NCI-H345 treated with DMSO at 0.1 percent for 48 hours (cell line): Measurements from ENCODE around the gene PLXNA4.

Source experiments
- DNase-seq: peaks from one replicate; lab custom pipeline; 2025; ENCODE audit not compliant: unreplicated experiment; lab: John Stamatoyannopoulos, UW

The PLXNA4 gene

GRCh38 chr7:132080967-132081668, 495.2 kb downstream of the PLXNA4 start:
- DNase-seq = no peak

DNA sequence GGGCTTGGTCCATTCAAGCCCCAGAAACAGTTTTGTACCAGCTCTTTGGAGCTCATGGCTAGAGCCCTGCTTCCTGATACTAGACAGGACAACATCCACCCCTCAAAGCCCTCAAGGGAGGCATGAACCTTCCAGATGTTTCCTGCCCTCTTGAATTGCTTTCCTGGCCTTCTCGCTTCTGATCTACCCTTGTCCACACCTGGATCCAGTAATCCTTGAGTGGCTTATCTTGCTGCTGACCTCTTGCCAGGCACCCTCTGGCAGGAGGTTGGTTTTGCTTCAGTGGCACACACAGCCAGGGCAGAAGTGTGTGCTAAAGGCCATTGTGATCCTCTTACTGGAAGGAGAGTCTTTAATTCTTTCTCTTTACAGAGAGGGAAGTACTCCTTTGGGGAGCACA, 495.8 kb downstream of the PLXNA4 start:
- DNase-seq = no peak

DNA sequence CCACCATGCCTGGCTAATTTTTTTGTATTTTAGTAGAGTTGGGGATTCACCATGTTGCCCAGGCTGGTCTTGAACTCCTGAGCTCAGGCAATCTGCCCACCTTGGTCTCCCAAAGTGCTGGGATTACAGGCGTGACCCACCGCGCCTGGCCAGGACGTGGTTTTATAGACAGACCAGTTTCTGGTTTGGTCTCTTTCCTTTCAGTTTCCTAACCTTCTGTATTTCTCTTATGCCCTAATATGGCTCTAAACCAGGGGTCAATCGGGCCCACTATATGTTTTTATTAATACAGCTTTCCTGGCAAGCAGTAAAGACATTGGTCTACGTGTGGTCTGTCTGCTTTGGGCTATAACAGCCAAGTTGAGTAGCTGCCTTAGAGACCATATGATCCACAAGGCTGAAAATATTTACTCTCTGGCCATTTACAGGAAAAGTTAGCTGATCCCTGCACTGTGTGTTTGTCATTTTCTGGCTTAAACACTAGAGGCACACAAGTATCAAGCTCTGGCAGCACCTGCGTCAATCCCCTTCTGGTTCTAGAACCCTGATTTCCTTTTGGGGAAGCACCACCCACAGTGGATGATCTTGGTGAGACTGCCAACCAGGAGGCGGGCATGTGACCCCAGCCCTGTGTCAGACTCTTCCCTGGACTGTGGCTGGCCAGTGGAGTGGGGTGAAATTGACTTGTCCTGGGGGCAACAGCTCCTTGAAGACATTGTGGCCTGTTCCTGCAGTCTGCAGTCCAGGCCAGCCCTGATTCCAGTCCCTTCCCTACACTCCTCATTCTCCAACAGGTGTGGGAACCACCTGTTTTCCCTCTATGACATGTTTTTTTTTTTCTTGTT, 497.2 kb downstream of the PLXNA4 start:
- no peak for DNase-seq

DNA sequence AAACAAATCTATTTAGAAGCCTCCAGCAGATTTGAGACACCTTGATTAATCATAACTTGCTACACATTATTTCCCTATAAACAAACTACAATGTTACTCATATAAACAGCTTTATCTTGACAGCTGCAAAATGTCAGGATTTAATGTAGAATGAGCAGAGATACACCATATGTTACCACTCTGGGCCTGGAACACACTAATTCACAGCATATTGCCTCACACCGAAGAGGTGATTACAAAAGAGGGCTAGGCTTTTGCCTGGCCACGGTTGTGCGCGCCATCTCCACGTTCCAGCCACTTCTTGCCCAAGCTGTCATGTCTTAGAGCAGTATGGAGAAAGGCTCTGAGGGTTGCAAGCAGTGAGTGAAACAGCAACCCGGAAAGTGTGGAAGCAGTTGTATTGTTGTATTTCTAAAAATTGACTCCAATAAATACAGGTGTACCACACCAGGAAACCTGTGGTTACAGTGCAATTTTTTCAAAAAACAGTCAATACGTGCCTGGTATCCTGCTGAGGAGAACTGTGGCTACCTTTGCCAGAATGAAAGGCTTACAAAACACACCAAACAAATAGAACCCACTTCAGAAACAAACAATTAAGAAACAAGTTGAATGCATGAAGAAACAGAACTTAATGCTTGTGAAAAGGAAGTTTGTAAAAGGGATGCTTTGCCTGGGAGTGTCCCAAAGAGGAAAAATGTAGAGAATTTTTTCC, 498.1 kb downstream of the PLXNA4 start:
- no peak for DNase-seq

GRCh38 chr7:132076301-132077035, 499.8 kb downstream of the PLXNA4 start:
- DNase-seq = no peak

- DNase-seq = no peak
These were observed 500.8 kb downstream of the PLXNA4 start for GRCh38 chr7:132075515-132075914.

- DNase-seq = no peak
These were observed 502.2 kb downstream of the PLXNA4 start for GRCh38 chr7:132073920-132074589.
